HG03520 (cell line): ENCODE measurements around the gene AKTIP.
"Not testable (repeated sequence)": the region's sequence is repeated elsewhere in the genome, so short reads cannot be mapped to it uniquely, and the experiment has no call there.

Experiments used
- ATAC-seq: cut with Tn5 transposase; IDR thresholded peaks from one replicate; pipeline ENCODE4 v1.9.1; 2021; ENCODE audit warnings: mild to moderate bottlenecking, moderate library complexity; ENCODE audit not compliant: unreplicated experiment

AKTIP gene

GRCh38 chr16:53517851-53518250 lies 14.8 kb upstream of the AKTIP start:
- no peak for ATAC-seq

GRCh38 chr16:53515811-53516210 lies 12.8 kb upstream of the AKTIP start:
- no peak for ATAC-seq

GRCh38 chr16:53515259-53515658 lies 12.2 kb upstream of the AKTIP start:
- ATAC-seq: no peak

GRCh38 chr16:53512795-53513194 lies 9.8 kb upstream of the AKTIP start:
- not testable (repeated sequence) for ATAC-seq

GRCh38 chr16:53511403-53512280 lies 8.6 kb upstream of the AKTIP start:
- ATAC-seq: no peak

GRCh38 chr16:53511084-53511402 lies 8.0 kb upstream of the AKTIP start:
- ATAC-seq: no peak

- no peak for ATAC-seq
Measured at GRCh38 chr16:53510704-53511070, 7.7 kb upstream of the AKTIP start.

- ATAC-seq: peak; percentile 65
Measured at GRCh38 chr16:53509906-53510703, 7.1 kb upstream of the AKTIP start.

- no peak for ATAC-seq
Measured at GRCh38 chr16:53507464-53508179, 4.6 kb upstream of the AKTIP start.

- no peak for ATAC-seq
Measured at GRCh38 chr16:53506254-53506653, 3.2 kb upstream of the AKTIP start.

- ATAC-seq: no peak
Measured at GRCh38 chr16:53504665-53505064, 1.7 kb upstream of the AKTIP start.

GRCh38 chr16:53503991-53504663 lies 1.1 kb upstream of the AKTIP start:
- no peak for ATAC-seq

- ATAC-seq: peak; percentile 95
Measured at GRCh38 chr16:53503270-53503923, 388 bp upstream of the AKTIP start.

GRCh38 chr16:53501216-53501859 lies 1.7 kb downstream of the AKTIP start:
- no peak for ATAC-seq

GRCh38 chr16:53498984-53499383 lies 4.0 kb downstream of the AKTIP start:
- no peak for ATAC-seq

- no peak for ATAC-seq
Measured at GRCh38 chr16:53495325-53495724, 7.7 kb downstream of the AKTIP start.

- ATAC-seq: no peak
Measured at GRCh38 chr16:53494636-53495035, 8.4 kb downstream of the AKTIP start.

- ATAC-seq: no peak
Measured at GRCh38 chr16:53492503-53492902, 10.5 kb downstream of the AKTIP start.

- no peak for ATAC-seq
Measured at GRCh38 chr16:53489755-53490154, 13.3 kb downstream of the AKTIP start.

- ATAC-seq: no peak
Measured at GRCh38 chr16:53486230-53486629, 16.8 kb downstream of the AKTIP start.
